Measurements from ENCODE around the gene ILDR2.

ILDR2 gene

DNA sequence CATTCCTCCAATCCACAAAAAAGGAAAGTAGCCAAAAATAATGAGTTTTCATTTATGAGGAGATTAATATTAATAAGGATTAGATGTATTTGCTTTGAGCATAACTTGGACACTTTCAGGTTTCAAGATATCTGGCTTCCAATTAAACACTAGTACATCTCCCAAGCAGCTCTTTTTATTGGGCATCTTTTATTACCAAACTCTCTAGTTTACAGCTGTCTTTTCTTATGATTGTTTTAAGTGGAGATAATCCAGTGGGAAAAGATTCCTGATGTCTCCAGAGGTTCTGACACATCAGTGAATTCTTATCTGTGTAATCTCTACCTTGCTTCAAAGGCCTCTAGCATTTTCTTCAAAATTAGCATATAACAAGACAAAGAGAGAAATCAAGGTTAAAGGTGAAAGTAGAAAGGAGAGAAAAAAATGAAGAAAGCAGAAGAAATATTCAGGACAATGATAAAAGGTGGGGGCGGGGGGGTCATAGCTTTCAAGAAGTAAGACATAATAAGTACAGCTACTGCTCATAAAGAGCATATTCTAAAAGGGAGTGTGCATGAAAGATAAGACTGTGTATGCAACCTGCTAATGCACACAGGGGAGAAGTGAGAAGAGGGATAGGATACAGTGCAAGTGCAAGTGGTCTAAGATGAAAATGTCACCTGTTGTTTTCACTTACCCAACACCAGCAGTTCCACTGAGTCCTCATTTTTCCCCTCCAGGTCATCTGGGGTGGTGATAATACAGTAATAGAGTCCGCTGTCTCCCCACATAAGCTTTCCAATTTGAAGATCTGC, 19.1 kb downstream of the ILDR2 start:
- no peak overlapping the region for H2AFZ ChIP-seq
- no peaks in the 10 kb centered on the region for H3K79me2 ChIP-seq
- H3K4me2 ChIP-seq (ENCODE audit: low read length): no peak overlapping the region
- no peaks in the 10 kb centered on the region for H3K36me3 ChIP-seq (ENCODE audit: control insufficient read depth, insufficient read depth, low read length)
- H3K27ac ChIP-seq: no peak overlapping the region
- H3K27me3 ChIP-seq (ENCODE audit: control insufficient read depth, insufficient read depth, low read length): no peaks in the 10 kb centered on the region
- no peak overlapping the region for H3K4me3 ChIP-seq (ENCODE audit: low read depth, low read length)
- no peaks in the 10 kb centered on the region for H3K9me3 ChIP-seq (ENCODE audit: control insufficient read depth, low read length)
- H3K9ac ChIP-seq: no peak overlapping the region
- TF ChIP-seq, protein P1, sequence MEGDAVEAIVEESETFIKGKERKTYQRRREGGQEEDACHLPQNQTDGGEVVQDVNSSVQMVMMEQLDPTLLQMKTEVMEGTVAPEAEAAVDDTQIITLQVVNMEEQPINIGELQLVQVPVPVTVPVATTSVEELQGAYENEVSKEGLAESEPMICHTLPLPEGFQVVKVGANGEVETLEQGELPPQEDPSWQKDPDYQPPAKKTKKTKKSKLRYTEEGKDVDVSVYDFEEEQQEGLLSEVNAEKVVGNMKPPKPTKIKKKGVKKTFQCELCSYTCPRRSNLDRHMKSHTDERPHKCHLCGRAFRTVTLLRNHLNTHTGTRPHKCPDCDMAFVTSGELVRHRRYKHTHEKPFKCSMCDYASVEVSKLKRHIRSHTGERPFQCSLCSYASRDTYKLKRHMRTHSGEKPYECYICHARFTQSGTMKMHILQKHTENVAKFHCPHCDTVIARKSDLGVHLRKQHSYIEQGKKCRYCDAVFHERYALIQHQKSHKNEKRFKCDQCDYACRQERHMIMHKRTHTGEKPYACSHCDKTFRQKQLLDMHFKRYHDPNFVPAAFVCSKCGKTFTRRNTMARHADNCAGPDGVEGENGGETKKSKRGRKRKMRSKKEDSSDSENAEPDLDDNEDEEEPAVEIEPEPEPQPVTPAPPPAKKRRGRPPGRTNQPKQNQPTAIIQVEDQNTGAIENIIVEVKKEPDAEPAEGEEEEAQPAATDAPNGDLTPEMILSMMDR (IDR thresholded peaks at IDR 0.05): no peak
- no peaks in the 10 kb centered on the region for H3K4me1 ChIP-seq

DNA sequence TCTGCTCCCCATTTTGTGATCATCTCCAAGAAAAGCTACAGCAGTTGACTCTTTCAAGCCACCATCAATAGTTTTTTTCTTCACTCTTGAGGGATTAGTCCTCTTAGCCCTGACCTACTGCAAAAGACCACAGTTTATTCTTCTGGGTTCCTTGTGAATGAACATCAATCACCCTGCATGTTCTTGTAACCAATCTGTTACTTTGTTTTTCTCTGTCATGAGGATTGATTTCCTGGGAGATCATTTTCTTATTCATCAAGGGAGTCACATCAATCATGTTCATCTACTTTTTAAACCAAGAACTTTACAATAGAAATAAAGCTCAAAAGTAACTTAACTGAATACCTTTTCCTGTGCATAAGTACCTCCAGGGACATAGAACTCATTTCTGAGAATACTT, 21.8 kb downstream of the ILDR2 start:
- Histone ChIP-seq H3K4me2 (ENCODE audit: low read length) (no peak overlapping the region), H3K9me3 (ENCODE audit: control insufficient read depth, low read length) (no peaks in the 10 kb centered on the region)
- TF ChIP-seq, protein P1 (IDR thresholded peaks at IDR 0.05): no peak

DNA sequence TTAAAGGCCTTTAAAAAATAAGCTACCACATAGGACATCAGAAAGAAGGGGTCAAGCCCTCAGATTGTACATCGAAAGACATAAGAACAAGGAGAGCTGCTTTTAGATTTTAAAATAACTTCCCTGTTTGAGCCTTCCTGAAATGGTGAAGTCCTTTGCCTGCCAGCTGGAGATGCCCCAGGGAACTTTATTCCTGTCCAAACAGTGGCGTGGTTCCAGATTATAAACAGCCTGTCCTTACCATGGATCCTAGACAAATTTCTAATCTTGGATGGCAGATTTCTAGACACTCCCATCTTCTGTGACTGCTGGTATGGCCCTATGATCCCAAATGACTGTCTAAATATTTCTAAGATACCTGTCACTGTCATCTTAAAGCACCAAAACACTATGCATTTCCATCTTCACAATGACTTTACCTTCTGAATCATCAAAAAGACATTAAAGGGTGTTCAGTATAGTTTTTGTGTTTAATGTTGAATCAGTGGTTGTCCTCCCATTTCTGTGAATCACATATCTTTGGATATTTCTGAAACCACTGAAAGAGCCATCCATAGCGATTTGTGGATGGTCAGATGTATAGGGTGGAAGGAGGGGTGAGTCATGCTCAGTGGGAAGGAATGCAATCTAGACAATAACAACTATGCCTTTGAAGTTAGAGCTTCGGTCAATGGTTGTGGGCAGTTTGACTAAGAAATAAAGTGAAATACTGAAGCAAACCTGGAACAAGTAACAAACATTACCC, 23.2 kb downstream of the ILDR2 start:
- TF ChIP-seq, protein P1 (IDR thresholded peaks at IDR 0.05): no peak
- H2AFZ ChIP-seq: no peak overlapping the region
- H3K4me3 ChIP-seq (ENCODE audit: low read depth, low read length): no peak overlapping the region
- H3K79me2 ChIP-seq: no peaks in the 10 kb centered on the region
- no peaks in the 10 kb centered on the region for H3K27me3 ChIP-seq (ENCODE audit: control insufficient read depth, insufficient read depth, low read length)
- no peak overlapping the region for H3K27ac ChIP-seq
- H3K9me3 ChIP-seq (ENCODE audit: control insufficient read depth, low read length): no peaks in the 10 kb centered on the region
- no peaks in the 10 kb centered on the region for H3K4me1 ChIP-seq
- no peak overlapping the region for H3K9ac ChIP-seq
- no peaks in the 10 kb centered on the region for H3K36me3 ChIP-seq (ENCODE audit: control insufficient read depth, insufficient read depth, low read length)
- no peak overlapping the region for H3K4me2 ChIP-seq (ENCODE audit: low read length)

More for the DNA sequence above, 21.8 kb downstream of the ILDR2 start:
- Histone ChIP-seq H2AFZ (no peak overlapping the region), H3K27ac (no peak overlapping the region), H3K9ac (no peak overlapping the region), H3K4me3 (ENCODE audit: low read depth, low read length) (no peak overlapping the region), H3K36me3 (ENCODE audit: control insufficient read depth, insufficient read depth, low read length) (no peaks in the 10 kb centered on the region), H3K4me1 (no peaks in the 10 kb centered on the region), H3K79me2 (no peaks in the 10 kb centered on the region), H3K27me3 (ENCODE audit: control insufficient read depth, insufficient read depth, low read length) (no peaks in the 10 kb centered on the region)

DNA sequence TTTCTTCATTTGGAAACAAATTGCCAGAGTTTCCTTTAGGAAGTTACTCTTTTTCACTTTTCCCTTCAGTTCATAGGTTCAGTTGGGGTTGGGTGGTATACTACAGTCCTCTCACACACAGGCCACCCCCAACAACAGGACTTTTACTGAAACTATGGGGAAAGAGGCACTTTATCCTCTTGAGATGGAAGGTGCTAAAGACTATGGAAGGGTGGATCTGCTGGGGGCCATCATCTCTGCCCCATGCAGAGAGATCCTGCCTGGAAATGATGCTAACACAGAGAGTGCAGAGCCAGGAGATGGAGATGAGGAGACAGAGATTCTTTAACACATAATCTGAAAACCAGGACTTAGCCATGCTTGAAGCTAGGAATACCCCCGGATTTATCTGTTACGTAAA, 24.3 kb downstream of the ILDR2 start:
- no peaks in the 10 kb centered on the region for H3K27me3 ChIP-seq (ENCODE audit: control insufficient read depth, insufficient read depth, low read length)
- no peak overlapping the region for H3K4me3 ChIP-seq (ENCODE audit: low read depth, low read length)
- H3K79me2 ChIP-seq: no peaks in the 10 kb centered on the region
- no peak overlapping the region for H2AFZ ChIP-seq
- no peaks in the 10 kb centered on the region for H3K4me1 ChIP-seq
- no peak overlapping the region for H3K27ac ChIP-seq
- TF ChIP-seq, protein P1 (IDR thresholded peaks at IDR 0.05): no peak
- H3K36me3 ChIP-seq (ENCODE audit: control insufficient read depth, insufficient read depth, low read length): no peaks in the 10 kb centered on the region
- no peak overlapping the region for H3K9ac ChIP-seq
- H3K4me2 ChIP-seq (ENCODE audit: low read length): no peak overlapping the region
- H3K9me3 ChIP-seq (ENCODE audit: control insufficient read depth, low read length): no peaks in the 10 kb centered on the region
